Dendritic cell treated with granulocyte-macrophage colony-stimulating factor and Interleukin-4, amounts not matched to agents 40 ng/mL and 50 ng/mL, for 4 days (primary cell): ENCODE measurements around the gene ADAM12.

Experiments
- H3K27ac Mint-ChIP-seq: one replicate; pipeline ENCODE4 v1.8.0; 2022; ENCODE audit warnings: mild to moderate bottlenecking, mixed read lengths
- H3K27me3 Mint-ChIP-seq: one replicate; pipeline ENCODE4 v1.8.0; 2022; ENCODE audit warnings: mild to moderate bottlenecking, mixed read lengths
- H3K36me3 Mint-ChIP-seq: one replicate; pipeline ENCODE4 v1.8.0; 2022; ENCODE audit warnings: low read depth, mixed read lengths
- H3K4me1 Mint-ChIP-seq: one replicate; pipeline ENCODE4 v1.8.0; 2022; ENCODE audit warnings: low read depth, mixed read lengths
- H3K4me3 Mint-ChIP-seq: one replicate; pipeline ENCODE4 v1.8.0; 2022; ENCODE audit warnings: mild to moderate bottlenecking, moderate library complexity, mixed read lengths
- H3K9me3 Mint-ChIP-seq: one replicate; pipeline ENCODE4 v1.8.0; 2022; ENCODE audit warnings: mixed read lengths
- intact Hi-C: fragments of 100-400 bp; cut with micrococcal nuclease; formaldehyde crosslinking; loops from one replicate; pipeline ENCODE4 v1.15.0; 2022

The ADAM12 gene

GRCh38 chr10:126001576-126001975 lies 386.7 kb downstream of the ADAM12 start:
- H3K4me1 Mint-ChIP-seq: no peaks in the 10 kb centered on the region
- no peaks in the 10 kb centered on the region for H3K36me3 Mint-ChIP-seq
- H3K27me3 Mint-ChIP-seq: no peaks in the 10 kb centered on the region
- H3K9me3 Mint-ChIP-seq: no peaks in the 10 kb centered on the region
- no peak overlapping the region for H3K27ac Mint-ChIP-seq
- no peak overlapping the region for H3K4me3 Mint-ChIP-seq
- intact Hi-C loops: no loop called here

DNA sequence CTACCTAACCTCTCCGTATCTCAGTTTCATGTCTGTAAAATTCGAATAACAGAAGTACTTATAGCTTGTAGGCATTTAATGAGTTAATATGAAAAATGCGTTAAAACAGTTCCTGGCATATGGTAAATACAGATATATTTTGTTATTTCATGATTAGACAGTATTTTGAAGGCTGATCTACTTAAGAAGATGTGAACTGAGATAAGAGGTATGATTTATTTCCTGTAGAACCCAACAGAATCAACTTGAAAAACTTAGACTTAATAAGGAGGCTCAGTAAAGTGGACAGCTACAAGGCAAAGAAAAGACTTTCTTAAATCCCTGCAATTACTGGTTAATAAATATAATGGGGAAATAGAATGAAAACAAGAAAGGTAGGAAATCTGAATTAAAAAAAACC lies 388.6 kb downstream of the ADAM12 start:
- Mint-ChIP-seq H3K4me1 (no peaks in the 10 kb centered on the region), H3K9me3 (no peaks in the 10 kb centered on the region), H3K36me3 (no peaks in the 10 kb centered on the region), H3K27me3 (no peaks in the 10 kb centered on the region), H3K4me3 (no peak overlapping the region), H3K27ac (no peak overlapping the region)
- intact Hi-C loops: no loop called here

GRCh38 chr10:125997586-125997985 lies 390.7 kb downstream of the ADAM12 start:
- intact Hi-C loops: no loop called here
- H3K4me1 Mint-ChIP-seq: no peaks in the 10 kb centered on the region
- H3K27ac Mint-ChIP-seq: no peak overlapping the region
- H3K9me3 Mint-ChIP-seq: no peaks in the 10 kb centered on the region
- H3K36me3 Mint-ChIP-seq: no peaks in the 10 kb centered on the region
- H3K27me3 Mint-ChIP-seq: no peaks in the 10 kb centered on the region
- H3K4me3 Mint-ChIP-seq: no peak overlapping the region

GRCh38 chr10:125995726-125996304 lies 392.5 kb downstream of the ADAM12 start:
- no peaks in the 10 kb centered on the region for H3K36me3 Mint-ChIP-seq
- H3K27ac Mint-ChIP-seq: no peak overlapping the region
- H3K4me3 Mint-ChIP-seq: no peak overlapping the region
- H3K4me1 Mint-ChIP-seq: no peaks in the 10 kb centered on the region
- peaks cover 3% of the 10 kb centered on the region for H3K9me3 Mint-ChIP-seq
- intact Hi-C loops: no loop called here
- no peaks in the 10 kb centered on the region for H3K27me3 Mint-ChIP-seq

DNA sequence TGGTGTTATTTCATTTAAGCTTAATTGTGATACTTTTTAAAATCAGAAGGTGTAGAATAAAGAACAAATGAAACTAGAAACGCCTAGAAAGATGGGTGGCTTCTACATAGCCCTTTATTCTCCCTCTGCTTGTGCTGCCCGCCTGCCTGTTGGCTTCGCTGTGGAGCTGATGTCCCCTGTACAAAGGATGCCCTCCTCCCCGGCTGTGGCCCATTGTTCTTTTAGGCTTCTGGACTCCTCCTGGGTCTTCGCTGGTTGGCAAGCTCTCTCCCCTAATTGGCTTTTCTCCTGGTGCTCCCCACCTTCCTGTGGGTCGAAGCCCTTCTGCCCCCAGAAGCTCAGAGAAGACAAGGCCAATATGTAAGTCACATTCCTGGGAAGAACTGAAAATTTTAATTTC lies 393.7 kb downstream of the ADAM12 start:
- Mint-ChIP-seq H3K27me3 (no peaks in the 10 kb centered on the region), H3K36me3 (no peaks in the 10 kb centered on the region), H3K9me3 (peaks cover 10% of the 10 kb centered on the region), H3K27ac (no peak overlapping the region), H3K4me1 (no peaks in the 10 kb centered on the region), H3K4me3 (no peak overlapping the region)
- intact Hi-C loops: no loop called here

DNA sequence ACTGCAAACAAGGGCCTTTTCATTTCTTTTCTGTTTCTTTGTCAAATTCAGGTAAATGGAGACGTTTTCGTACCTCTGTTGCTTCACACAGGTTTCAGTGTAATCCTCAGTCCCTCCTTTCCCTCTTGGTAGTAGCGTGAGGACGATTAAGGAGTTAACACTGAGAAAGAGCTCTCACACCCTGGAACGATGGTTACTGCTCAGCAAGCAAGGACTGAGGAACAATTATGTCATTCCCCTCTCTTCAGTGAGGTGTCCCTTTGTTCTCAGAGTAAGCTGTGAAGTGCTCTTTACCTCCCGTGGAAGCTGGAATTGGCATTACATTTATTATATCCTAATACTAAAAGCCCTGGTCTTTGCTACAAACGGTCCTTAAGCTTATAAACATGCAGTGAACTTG lies 396.0 kb downstream of the ADAM12 start:
- Mint-ChIP-seq H3K4me1 (peaks cover 7% of the 10 kb centered on the region), H3K4me3 (no peak overlapping the region), H3K36me3 (no peaks in the 10 kb centered on the region), H3K27ac (no peak overlapping the region), H3K9me3 (peaks cover 10% of the 10 kb centered on the region), H3K27me3 (peaks cover 2% of the 10 kb centered on the region)
- intact Hi-C loops: no loop called here

DNA sequence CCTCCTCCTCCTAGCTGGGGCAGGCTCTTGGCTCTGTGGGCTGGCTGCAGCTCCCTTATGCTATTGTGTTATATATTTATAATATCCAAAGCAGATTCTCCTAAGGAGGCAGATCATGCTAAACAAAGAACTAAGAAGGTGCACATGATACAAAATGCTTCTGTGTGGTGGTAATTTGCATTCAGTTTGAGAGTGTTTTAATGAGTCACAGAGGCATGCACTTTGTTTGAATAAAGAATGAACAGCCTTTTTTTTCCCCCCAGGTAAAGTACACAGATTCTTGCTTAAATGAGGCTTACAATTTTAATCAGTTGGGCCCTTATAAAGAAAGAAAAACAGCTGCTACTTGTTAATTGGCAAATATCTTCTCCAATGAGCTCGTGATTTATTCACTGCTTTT lies 396.9 kb downstream of the ADAM12 start:
- Mint-ChIP-seq H3K36me3 (no peaks in the 10 kb centered on the region), H3K4me3 (no peak overlapping the region), H3K27me3 (peaks cover 3% of the 10 kb centered on the region), H3K4me1 (peaks cover 7% of the 10 kb centered on the region), H3K27ac (no peak overlapping the region), H3K9me3 (peaks cover 10% of the 10 kb centered on the region)
- intact Hi-C loops: no loop called here

DNA sequence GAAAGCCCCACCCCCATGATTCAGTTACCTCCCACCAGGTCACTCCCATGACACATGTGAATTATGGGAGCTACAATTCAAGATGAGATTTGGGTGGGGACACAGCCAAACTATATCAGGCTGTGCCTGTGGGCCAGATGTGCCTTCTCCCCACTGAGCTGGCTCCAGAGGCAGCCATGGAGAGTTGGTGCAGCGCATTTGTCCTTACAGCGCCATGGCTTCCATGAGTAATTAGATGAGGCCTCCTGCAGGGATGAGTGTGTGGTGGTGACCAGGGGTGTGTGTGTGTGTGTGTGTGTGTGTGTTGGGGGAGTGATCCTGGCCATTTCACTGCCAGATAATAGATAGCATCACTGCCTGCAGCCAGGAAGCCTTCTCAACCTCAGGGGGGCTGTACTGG lies 397.3 kb downstream of the ADAM12 start:
- Mint-ChIP-seq H3K27ac (peak overlapping the region; percentile 20), H3K9me3 (peaks cover 10% of the 10 kb centered on the region), H3K4me1 (peaks cover 10% of the 10 kb centered on the region), H3K36me3 (no peaks in the 10 kb centered on the region), H3K4me3 (no peak overlapping the region), H3K27me3 (peaks cover 3% of the 10 kb centered on the region)
- intact Hi-C loops: no loop called here

DNA sequence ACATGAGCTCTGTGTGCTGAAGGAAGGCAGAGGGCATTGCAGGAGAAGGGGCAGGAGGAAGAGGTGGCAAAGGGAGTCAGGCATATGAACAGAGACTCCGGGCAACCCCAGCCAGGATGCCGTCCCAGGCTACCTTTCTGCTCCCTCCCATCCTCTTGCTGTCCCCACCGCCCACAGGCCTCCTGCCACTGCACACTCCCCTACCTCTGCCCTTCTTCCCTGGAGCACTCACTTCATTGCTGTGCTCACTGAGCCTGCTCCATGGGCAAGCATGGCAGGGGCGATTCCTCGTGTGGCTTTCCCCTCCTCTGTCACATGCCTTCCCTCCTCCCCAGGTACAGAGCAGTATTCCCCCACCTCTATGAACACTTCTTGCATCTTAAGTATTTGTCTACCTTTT lies 398.5 kb downstream of the ADAM12 start:
- H3K4me1 Mint-ChIP-seq: peaks cover 18% of the 10 kb centered on the region
- no peaks in the 10 kb centered on the region for H3K36me3 Mint-ChIP-seq
- peaks cover 10% of the 10 kb centered on the region for H3K9me3 Mint-ChIP-seq
- H3K4me3 Mint-ChIP-seq: no peak overlapping the region
- no peak overlapping the region for H3K27ac Mint-ChIP-seq
- H3K27me3 Mint-ChIP-seq: peaks cover 3% of the 10 kb centered on the region
- intact Hi-C loops: loop anchor here (10.0 kb wide), 2 partner anchors 105 to 165 kb away; no protein-coding TSS in a partner anchor

GRCh38 chr10:125985557-125986240 lies 402.6 kb downstream of the ADAM12 start:
- Mint-ChIP-seq H3K4me1 (peaks cover 44% of the 10 kb centered on the region), H3K9me3 (peaks cover 6% of the 10 kb centered on the region), H3K27me3 (peaks cover 3% of the 10 kb centered on the region), H3K36me3 (no peaks in the 10 kb centered on the region), H3K27ac (peak overlapping the region; percentile 72), H3K4me3 (no peak overlapping the region)
- intact Hi-C loops: loop anchor here (10.0 kb wide), 2 partner anchors 109 to 169 kb away; no protein-coding TSS in a partner anchor

DNA sequence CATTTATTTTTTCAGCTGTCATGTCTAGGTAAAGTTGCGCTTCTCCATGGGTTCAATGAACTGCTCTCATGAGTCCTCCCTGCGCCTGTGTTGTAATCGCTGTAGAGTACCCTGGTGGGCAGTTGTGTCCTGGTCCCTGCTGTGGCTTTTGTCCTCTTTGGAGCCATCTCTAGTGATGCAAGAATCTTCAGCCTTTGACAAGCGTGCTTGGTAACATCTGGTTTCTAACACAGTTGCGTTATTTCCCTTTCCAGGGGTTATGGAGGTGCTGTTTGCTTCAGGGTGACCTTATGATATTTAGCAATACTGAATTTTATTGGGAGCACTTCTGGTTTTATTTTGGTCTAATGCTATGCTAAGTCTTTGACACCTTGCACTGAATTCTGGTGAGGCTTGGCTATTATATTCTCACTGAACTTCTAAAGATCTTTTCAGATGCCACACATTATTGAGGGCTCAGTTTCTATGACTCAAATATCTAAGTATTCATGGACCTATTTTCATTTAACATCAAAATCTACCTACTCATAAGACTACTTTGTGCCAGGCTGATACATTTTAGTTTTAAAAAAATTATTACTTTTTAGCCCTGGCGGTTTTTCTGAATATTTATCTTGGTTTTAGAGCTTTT lies 403.3 kb downstream of the ADAM12 start:
- intact Hi-C loops: loop anchor here (5.0 to 10.0 kb wide), 4 partner anchors 110 to 762 kb away; no protein-coding TSS in a partner anchor
- Mint-ChIP-seq H3K4me1 (peaks cover 48% of the 10 kb centered on the region), H3K27me3 (peaks cover 3% of the 10 kb centered on the region), H3K27ac (no peak overlapping the region), H3K9me3 (no peaks in the 10 kb centered on the region), H3K4me3 (no peak overlapping the region), H3K36me3 (no peaks in the 10 kb centered on the region)

DNA sequence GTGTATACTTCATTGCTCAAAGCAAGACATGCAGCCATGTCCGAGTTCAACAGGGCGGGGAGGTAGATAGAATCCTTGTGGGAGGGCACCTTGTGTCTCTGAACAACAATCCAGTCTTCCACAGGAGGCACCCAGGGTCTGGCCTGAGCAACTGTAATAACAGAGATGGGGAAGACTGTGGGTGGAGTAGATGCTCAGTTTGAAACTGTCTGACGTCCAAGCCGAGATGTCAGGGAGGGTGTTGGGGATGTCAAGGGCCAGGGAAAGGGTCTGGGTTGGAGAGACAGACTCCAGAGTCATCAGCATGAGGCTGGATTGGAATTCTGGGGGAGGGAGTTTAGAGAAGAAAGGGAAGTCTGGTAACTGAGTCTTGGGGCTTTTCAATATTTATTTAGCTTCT lies 403.9 kb downstream of the ADAM12 start:
- intact Hi-C loops: loop anchor here (5.0 to 10.0 kb wide), 4 partner anchors 110 to 763 kb away; no protein-coding TSS in a partner anchor
- Mint-ChIP-seq H3K36me3 (no peaks in the 10 kb centered on the region), H3K27ac (peak overlapping the region; percentile 2), H3K27me3 (peaks cover 3% of the 10 kb centered on the region), H3K4me1 (peaks cover 48% of the 10 kb centered on the region), H3K4me3 (no peak overlapping the region), H3K9me3 (no peaks in the 10 kb centered on the region)

GRCh38 chr10:125983656-125984055 lies 404.6 kb downstream of the ADAM12 start:
- Mint-ChIP-seq H3K4me1 (peaks cover 42% of the 10 kb centered on the region), H3K27ac (peak overlapping the region; percentile 62), H3K27me3 (peaks cover 3% of the 10 kb centered on the region), H3K4me3 (no peak overlapping the region), H3K9me3 (no peaks in the 10 kb centered on the region), H3K36me3 (no peaks in the 10 kb centered on the region)
- intact Hi-C loops: loop anchor here (2.0 to 10.0 kb wide), 5 partner anchors 111 to 764 kb away; no protein-coding TSS in a partner anchor

DNA sequence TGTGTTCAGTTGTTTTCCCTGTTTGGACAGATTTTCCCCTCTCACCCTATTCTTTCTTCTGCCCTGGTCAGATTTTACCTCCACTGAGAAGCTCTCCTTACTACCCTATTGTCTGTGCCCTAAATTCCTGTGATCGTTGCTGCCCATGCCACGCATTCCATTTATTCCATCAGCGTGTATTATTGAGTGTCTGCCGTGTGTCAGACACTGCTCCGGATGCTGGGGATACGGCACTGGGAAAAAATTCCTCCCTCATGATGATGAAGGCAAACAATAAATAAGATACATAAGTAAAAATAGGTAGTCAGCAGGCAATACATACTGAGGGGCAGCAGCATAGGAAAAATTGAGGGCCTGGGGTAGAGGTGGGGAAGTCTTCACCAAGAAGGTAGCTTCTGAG lies 405.1 kb downstream of the ADAM12 start:
- H3K36me3 Mint-ChIP-seq: no peaks in the 10 kb centered on the region
- no peak overlapping the region for H3K4me3 Mint-ChIP-seq
- H3K4me1 Mint-ChIP-seq: peaks cover 42% of the 10 kb centered on the region
- H3K9me3 Mint-ChIP-seq: no peaks in the 10 kb centered on the region
- intact Hi-C loops: loop anchor here (2.0 to 10.0 kb wide), 5 partner anchors 112 to 764 kb away; no protein-coding TSS in a partner anchor
- H3K27ac Mint-ChIP-seq: peak overlapping the region; percentile 62
- H3K27me3 Mint-ChIP-seq: peaks cover 3% of the 10 kb centered on the region
